GM13977 (cell line): ENCODE data around the gene PLA2G4D.

Source experiments
- DNase-seq: peaks from one replicate; pipeline ENCODE4 v3.0.0; 2012; ENCODE audit warnings: low spot score
- in situ Hi-C: fragments of 300-500 bp; cut with MboI; formaldehyde crosslinking; loops from one replicate; pipeline ENCODE4 v1.12.0; 2022; ENCODE audit warnings: low sequenced_read_pairs, low pct_unique_long_range_greater_than_20kb, mixed read lengths, inconsistent platforms; ENCODE audit not compliant: unreplicated experiment
- TF ChIP-seq, protein P1 (sequence below): IDR thresholded peaks from 2 replicates; pipeline ENCODE4 v1.5.1; 2012; ENCODE audit warnings: mild to moderate bottlenecking, control low read depth; ENCODE audit not compliant: insufficient read depth; ENCODE audit errors: extremely low read depth, missing control alignments

The PLA2G4D gene

DNA sequence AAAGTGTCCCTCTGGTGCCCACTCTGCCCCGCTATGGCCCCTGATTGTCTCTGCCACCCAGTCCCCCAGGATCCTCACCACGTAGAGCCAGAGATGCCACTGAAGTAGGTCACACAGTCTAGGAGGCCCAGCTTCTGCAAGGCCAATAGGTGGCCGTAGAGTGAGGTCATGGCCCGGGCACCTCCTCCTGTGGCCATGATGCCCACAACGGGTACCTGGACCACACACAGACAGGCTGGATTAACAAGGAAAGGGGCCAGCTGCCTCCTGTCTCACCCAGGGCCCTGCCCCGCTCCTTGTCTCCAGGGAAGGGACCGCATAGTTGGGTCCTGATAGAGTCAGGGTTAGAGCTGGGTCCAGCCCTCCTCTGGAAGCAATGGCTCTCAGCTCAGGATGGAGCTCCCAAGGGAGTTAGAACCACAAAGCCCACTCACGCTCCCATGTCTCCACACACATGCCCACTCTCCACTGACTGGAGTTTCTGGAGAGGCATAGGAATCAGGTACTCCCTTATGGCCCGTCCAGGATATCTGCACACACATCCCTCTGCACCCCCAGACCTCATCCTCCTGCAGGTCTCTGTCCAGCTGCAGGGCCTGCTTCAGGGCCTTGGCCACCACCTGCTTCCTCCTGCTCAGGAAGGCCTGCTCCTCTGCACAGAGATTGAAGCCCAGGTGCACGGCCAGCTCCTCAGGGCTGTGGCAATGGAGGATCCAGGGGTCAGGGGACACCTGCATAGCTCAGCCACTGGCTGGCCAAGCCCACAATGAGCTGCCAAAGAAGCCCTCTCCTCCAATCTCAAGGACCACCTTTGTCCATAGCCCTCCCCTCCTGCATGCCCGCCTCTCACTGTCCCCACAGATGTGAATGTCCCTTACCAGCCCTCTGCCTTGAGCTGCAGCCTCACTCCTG, 13.2 kb downstream of the PLA2G4D start:
- DNase-seq: no peak
- in situ Hi-C loops: no loop called here
- TF ChIP-seq, protein P1, sequence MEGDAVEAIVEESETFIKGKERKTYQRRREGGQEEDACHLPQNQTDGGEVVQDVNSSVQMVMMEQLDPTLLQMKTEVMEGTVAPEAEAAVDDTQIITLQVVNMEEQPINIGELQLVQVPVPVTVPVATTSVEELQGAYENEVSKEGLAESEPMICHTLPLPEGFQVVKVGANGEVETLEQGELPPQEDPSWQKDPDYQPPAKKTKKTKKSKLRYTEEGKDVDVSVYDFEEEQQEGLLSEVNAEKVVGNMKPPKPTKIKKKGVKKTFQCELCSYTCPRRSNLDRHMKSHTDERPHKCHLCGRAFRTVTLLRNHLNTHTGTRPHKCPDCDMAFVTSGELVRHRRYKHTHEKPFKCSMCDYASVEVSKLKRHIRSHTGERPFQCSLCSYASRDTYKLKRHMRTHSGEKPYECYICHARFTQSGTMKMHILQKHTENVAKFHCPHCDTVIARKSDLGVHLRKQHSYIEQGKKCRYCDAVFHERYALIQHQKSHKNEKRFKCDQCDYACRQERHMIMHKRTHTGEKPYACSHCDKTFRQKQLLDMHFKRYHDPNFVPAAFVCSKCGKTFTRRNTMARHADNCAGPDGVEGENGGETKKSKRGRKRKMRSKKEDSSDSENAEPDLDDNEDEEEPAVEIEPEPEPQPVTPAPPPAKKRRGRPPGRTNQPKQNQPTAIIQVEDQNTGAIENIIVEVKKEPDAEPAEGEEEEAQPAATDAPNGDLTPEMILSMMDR: no peak

DNA sequence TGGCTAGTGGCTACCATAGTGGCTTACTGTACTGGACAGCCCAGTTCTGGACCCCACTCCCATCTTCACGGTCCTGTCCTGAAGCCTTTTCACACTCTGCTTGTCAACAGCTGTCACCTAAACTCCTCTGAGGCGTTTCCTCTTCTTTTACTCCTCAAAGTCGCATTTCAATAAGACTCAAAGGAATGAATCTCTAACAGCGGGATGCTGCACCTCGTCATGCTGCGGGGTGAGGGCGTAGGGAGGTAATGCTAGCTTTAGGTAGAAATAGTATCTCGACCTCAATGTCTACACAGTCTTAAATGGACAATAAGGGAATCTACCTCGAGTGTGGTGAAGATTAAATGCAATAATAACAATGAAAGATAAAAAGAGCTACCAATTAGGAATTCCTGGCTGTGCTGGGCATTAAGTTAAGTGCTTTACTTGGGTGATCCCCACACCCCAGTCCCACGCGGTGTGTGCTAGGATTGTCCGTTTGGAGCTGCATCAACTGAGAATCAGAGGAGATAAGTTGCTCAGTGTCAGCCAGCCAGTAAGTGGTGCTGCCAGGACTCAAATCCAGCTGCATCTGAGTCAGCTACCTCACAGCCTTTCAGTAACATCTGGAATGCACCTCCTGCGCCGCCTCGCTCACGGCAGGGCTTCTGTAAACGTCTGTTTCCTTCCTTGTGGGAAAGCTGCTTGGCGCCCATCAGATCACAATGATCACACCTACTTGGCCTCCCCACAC, 14.0 kb downstream of the PLA2G4D start:
- TF ChIP-seq, protein P1: no peak
- DNase-seq: no peak
- in situ Hi-C loops: no loop called here

DNA sequence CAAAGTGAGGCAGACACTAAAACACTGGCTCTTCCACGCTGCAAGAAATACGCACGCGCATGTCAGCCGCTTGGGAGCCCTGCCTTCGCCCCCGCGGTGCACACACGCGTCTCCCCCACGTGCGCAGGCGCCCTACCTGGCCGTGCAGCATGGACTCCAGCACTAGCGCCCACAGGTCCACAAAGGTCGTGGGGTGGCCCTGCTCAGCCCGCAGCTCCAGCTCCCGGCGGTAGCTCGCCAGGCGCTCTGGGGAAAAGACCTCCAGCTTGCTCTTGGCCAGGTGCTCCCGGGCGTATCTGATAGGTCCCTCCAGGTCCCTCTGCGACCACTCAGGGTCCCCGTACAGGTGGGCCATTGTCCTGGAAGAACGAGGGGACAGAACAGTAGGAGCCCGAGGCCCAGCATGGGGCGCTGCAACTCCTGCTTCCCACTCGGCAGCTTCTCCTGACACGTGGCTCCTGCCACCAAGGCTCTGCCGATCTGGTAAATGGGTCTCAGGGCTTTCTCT, 14.9 kb downstream of the PLA2G4D start:
- in situ Hi-C loops: no loop called here
- DNase-seq: no peak
- TF ChIP-seq, protein P1: no peak

DNA sequence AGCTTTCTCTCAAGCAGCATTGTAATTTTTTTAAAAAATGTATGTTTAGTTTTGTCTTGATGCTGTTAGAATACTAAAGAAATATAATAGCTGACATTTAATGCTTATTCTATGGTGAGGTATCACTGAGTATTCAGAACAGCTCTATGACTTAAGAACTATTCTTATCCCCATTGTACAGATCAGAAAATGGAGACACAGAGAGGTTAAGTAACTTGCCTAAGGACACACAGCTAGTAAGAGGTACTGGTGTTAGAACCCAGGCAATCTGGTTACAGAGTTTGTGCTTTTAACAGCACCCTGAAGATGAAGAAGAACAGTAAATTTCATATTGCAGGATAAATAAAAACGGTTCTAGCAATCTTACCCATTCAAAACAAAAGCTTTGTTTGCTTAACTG, 15.5 kb downstream of the PLA2G4D start:
- no peak for DNase-seq
- TF ChIP-seq, protein P1: no peak
- in situ Hi-C loops: no loop called here

DNA sequence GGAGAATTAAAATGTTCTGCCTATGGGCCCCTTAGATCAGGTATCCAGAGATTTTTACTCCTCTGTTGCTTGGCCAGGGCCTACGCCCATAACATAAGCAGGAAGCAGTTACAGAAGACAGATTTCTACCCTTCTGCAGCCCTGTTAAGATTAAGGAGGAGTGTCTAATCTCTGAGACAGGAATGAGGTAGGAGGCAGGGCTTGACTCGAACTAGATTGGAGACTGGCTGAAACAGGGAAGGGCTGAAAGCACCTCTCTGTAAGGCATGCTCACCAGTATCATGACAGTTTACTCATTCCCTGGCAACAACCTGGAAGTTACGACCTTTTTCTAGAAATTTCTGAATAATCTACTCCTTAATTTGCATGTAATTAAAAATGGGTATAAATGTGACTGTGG, 16.7 kb downstream of the PLA2G4D start:
- in situ Hi-C loops: no loop called here
- DNase-seq: no peak
- TF ChIP-seq, protein P1: no peak

DNA sequence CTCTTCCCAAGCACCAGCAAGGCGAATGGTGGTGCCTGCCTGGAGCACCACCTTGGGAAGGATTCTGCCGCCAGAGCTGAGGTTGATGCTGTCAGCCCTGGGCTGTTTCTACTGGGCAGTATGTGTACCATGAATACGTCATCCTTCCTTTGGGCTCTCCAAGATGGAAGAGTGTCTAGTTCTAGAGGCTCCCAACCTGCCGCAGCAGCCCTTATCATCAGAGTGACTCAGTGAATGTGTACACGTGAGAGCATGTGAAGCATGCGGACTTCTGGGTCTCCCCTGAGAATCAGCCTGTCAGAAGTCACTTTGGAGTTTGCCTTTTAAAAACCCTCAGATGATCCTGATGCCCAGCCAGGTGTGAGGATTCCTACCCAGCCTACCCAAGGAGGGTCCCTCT, 20.9 kb downstream of the PLA2G4D start:
- in situ Hi-C loops: no loop called here
- TF ChIP-seq, protein P1: no peak
- no peak for DNase-seq
